CD4-positive, CD25-positive, alpha-beta regulatory T cell (primary cell): ENCODE results near the gene CEP44. TPM values are rescaled to one million over a fixed set of nuclear protein-coding genes. Genes with fewer than 3 reads are reported as not detected.

Experiments
- ATAC-seq, 2 donors: fragments of 150-1000 bp; cut with Tn5 transposase; one replicate each; pipeline ENCODE4 v1.10.0; 2021; ENCODE audit warnings: low read depth in 2 of 2, moderate number of reproducible peaks in 2 of 2, moderate library complexity in 1 of 2
- DNase-seq, 3 donors: peaks; one replicate each; pipeline versions ENCODE4 v3.0.0 to v3.0.0-alpha.2; 2012 to 2022; ENCODE audit warnings: mixed read lengths in 1 of 3
- H3K27ac ChIP-seq: one replicate; pipeline ENCODE4 v1.7.0; 2013; ENCODE audit warnings: mild to moderate bottlenecking, low read length; ENCODE audit not compliant: insufficient read depth, poor library complexity, severe bottlenecking
- H3K27me3 ChIP-seq: one replicate; pipeline ENCODE4 v1.7.0; 2013; ENCODE audit warnings: low read length; ENCODE audit not compliant: control insufficient read depth, insufficient read depth
- H3K36me3 ChIP-seq: one replicate; pipeline ENCODE4 v1.7.0; 2013; ENCODE audit warnings: mild to moderate bottlenecking, low read length, moderate library complexity; ENCODE audit not compliant: control insufficient read depth, insufficient read depth
- H3K4me1 ChIP-seq: 2 replicates; pipeline ENCODE4 v1.7.0; 2013; ENCODE audit warnings: mild to moderate bottlenecking, low read length; ENCODE audit not compliant: insufficient read depth, control insufficient read depth, poor library complexity, severe bottlenecking
- H3K4me3 ChIP-seq: one replicate; pipeline ENCODE4 v1.7.0; 2013; ENCODE audit warnings: low read depth, mild to moderate bottlenecking, low read length, moderate library complexity
- H3K9me3 ChIP-seq, 2 experiments: 1 replicate in 1 of 2; 2 replicates in 1 of 2; pipeline ENCODE4 v1.7.0; 2013; ENCODE audit warnings: low read length in 2 of 2, mild to moderate bottlenecking in 1 of 2, moderate library complexity in 1 of 2; ENCODE audit not compliant: control insufficient read depth in 2 of 2
- H3K27ac Mint-ChIP-seq, 3 donors: one replicate each; pipeline ENCODE4 v1.8.0; 2020 to 2022; ENCODE audit warnings: mild to moderate bottlenecking in 3 of 3, mixed read lengths in 3 of 3, moderate library complexity in 2 of 3
- H3K27me3 Mint-ChIP-seq: one replicate; pipeline ENCODE4 v1.8.0; 2022; ENCODE audit warnings: mild to moderate bottlenecking, mixed read lengths
- H3K36me3 Mint-ChIP-seq: one replicate; pipeline ENCODE4 v1.8.0; 2020; ENCODE audit warnings: mixed read lengths
- H3K4me1 Mint-ChIP-seq, 4 donors: one replicate each; pipeline ENCODE4 v1.8.0; 2020 to 2022; ENCODE audit warnings: mixed read lengths in 4 of 4, mild to moderate bottlenecking in 1 of 4
- H3K4me3 Mint-ChIP-seq, 4 donors: one replicate each; pipeline ENCODE4 v1.8.0; 2020 to 2022; ENCODE audit warnings: mild to moderate bottlenecking in 4 of 4, mixed read lengths in 4 of 4, moderate library complexity in 3 of 4
- H3K9me3 Mint-ChIP-seq, 7 donors: one replicate each; pipeline ENCODE4 v1.8.0; 2020 to 2022; ENCODE audit warnings: mixed read lengths in 7 of 7, mild to moderate bottlenecking in 3 of 7, moderate library complexity in 2 of 7
- polyA plus RNA-seq, 4 donors: library from polyadenylated mRNA; unstranded; fragments of 300-500 nt; fragmentation: Illumina TruSeq; gene quantifications; one replicate each; pipeline ENCODE4 v1.2.3, GENCODE V29; 2021
- total RNA-seq: library from RNA; stranded (reverse); gene quantifications from one replicate; pipeline ENCODE4 v1.2.3, GENCODE V29; 2022

Gene CEP44, protein sequence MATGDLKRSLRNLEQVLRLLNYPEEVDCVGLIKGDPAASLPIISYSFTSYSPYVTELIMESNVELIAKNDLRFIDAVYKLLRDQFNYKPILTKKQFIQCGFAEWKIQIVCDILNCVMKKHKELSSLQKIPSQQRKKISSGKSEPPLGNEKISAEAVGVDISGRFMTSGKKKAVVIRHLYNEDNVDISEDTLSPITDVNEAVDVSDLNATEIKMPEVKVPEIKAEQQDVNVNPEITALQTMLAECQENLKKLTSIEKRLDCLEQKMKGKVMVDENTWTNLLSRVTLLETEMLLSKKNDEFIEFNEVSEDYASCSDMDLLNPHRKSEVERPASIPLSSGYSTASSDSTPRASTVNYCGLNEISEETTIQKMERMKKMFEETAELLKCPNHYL
- total RNA-seq (32.2 TPM), polyA plus RNA-seq (10 to 100 TPM in 3 of 4 donors, 1 to 10 TPM in 1; 8.8 to 15.9 (median 13.1) TPM)

DNA sequence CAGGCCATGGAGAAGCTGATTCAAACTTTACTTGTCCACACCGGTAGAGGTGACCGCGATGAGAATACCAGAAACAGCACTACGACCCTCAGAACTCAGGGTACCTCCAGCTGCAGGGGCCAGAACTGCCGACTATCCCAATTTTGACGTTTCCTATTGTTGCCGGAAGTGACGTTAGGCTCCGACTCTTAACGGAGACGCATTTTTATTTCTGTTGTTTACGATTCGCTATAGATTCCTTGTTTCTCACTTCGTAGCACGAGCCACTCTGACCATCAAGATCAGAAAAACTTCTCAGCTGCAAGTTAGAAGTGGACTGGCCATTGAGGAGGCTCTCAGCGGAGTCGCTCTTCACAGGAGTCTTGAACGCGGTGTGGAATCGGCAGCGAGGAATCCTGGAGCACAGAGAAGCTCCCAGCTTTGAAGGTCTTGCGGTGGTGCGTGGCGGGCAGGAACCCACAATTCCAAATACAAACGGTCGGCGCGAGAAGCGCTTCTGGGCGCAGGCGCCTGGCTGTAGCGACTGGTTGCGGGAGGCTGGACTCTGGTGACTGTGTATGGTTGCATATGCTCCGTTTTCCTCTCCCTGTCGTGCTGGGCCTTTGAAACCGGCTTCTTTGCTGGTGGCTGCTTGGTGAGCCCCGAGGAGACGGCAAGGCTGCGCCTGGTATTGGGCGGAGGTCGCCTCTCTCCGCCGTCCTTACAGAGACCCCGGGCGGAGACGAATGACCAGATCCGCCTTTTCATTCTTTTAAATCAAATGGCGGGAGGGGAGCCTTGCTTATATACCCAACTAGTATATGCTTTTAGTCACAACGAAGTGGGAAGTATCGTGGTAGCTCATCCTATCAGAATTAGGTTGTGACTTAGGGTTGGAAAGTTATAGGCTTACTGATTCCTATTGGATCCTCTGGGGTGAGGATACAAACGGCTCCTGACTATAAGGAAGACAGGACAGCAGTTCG, at the start of gene CEP44, which contains the start of gene FBXO8:
Gene CEP44 (plus strand): TSS at position 405 of the 965 bp plus-strand sequence. CDS start 15,211 bp downstream, outside the sequence.
Gene FBXO8 (minus strand): TSS at position 161 of the 965 bp plus-strand sequence. CDS start 20,575 bp downstream, outside the sequence.
- Mint-ChIP-seq H3K27ac (peak within 1 kb of the TSS; percentile 99 to 100 (median 100)), H3K9me3 (peaks cover 0 to 7% (median 0%) of the 10 kb centered on the region in 7 donors), H3K27me3 (no peaks in the 10 kb centered on the region), H3K36me3 (peaks cover 20% of the 10 kb centered on the region), H3K4me3 (peak within 1 kb of the TSS; percentile 93 to 100 (median 98)), H3K4me1 (peaks cover 18 to 80% (median 66%) of the 10 kb centered on the region in 4 donors)
- ATAC-seq (peak; percentile 58 to 60), DNase-seq (peak; percentile 61 to 87 (median 83))
- Histone ChIP-seq H3K9me3 (no peaks in the 10 kb centered on the region), H3K36me3 (no peaks in the 10 kb centered on the region), H3K4me3 (peak within 1 kb of the TSS; percentile 98), H3K27ac (peak within 1 kb of the TSS; percentile 98), H3K4me1 (peaks cover 19% of the 10 kb centered on the region), H3K27me3 (no peaks in the 10 kb centered on the region)

- no peak for ATAC-seq
- Mint-ChIP-seq H3K36me3 (peaks cover 15% of the 10 kb centered on the region), H3K27ac (no peak overlapping the region), H3K4me1 (peaks cover 0 to 5% (median 0%) of the 10 kb centered on the region in 4 donors), H3K9me3 (no peaks in the 10 kb centered on the region), H3K27me3 (no peaks in the 10 kb centered on the region), H3K4me3 (no peak overlapping the region)
- DNase-seq: no peak
- H3K27me3 ChIP-seq: no peaks in the 10 kb centered on the region
- no peak overlapping the region for H3K4me3 ChIP-seq
- H3K4me1 ChIP-seq: no peaks in the 10 kb centered on the region
- H3K27ac ChIP-seq: no peak overlapping the region
- peaks cover 28% of the 10 kb centered on the region for H3K36me3 ChIP-seq
- H3K9me3 ChIP-seq: no peaks in the 10 kb centered on the region
These were observed 47.4 kb upstream of the CEP44 start for GRCh38 chr4:174236359-174236758.

GRCh38 chr4:174241162-174241561, 42.5 kb upstream of the CEP44 start:
- Mint-ChIP-seq H3K36me3 (peaks cover 16% of the 10 kb centered on the region), H3K4me1 (peaks cover 0 to 14% (median 6%) of the 10 kb centered on the region in 4 donors), H3K27ac (no peak overlapping the region), H3K4me3 (no peak overlapping the region), H3K27me3 (no peaks in the 10 kb centered on the region), H3K9me3 (no peaks in the 10 kb centered on the region)
- no peaks in the 10 kb centered on the region for H3K27me3 ChIP-seq
- H3K4me1 ChIP-seq: no peaks in the 10 kb centered on the region
- DNase-seq (no peak), ATAC-seq (no peak)
- no peaks in the 10 kb centered on the region for H3K9me3 ChIP-seq
- H3K4me3 ChIP-seq: no peak overlapping the region
- H3K36me3 ChIP-seq: peaks cover 28% of the 10 kb centered on the region
- no peak overlapping the region for H3K27ac ChIP-seq

DNA sequence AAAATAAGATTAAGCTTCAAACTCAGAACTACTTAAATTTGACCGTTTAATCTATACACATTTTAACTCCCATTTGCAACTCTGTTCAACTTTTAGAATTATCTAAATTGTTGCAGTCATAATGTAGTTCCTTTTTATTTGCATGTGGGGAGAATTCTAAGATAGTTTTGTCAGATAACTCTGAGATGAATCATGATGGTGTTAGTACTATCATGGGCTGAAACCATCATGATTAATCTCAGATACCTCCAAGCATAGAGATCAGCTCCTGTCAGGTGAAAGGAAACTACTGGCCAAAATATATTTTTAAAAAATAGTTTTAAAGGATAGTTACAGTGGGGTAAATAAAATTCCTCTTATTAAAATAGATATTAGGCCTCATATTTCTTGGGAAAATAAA, 39.3 kb upstream of the CEP44 start:
- H3K9me3 ChIP-seq: no peaks in the 10 kb centered on the region
- Mint-ChIP-seq H3K36me3 (peaks cover 13% of the 10 kb centered on the region), H3K27me3 (no peaks in the 10 kb centered on the region), H3K4me3 (no peak overlapping the region), H3K27ac (no peak overlapping the region), H3K9me3 (no peaks in the 10 kb centered on the region), H3K4me1 (peaks cover 0 to 17% (median 14%) of the 10 kb centered on the region in 4 donors)
- peaks cover 11% of the 10 kb centered on the region for H3K36me3 ChIP-seq
- ATAC-seq: no peak
- H3K27me3 ChIP-seq: no peaks in the 10 kb centered on the region
- no peaks in the 10 kb centered on the region for H3K4me1 ChIP-seq
- H3K4me3 ChIP-seq: no peak overlapping the region
- H3K27ac ChIP-seq: no peak overlapping the region
- DNase-seq: no peak

GRCh38 chr4:174245714-174246113, 38.0 kb upstream of the CEP44 start:
- Histone ChIP-seq H3K4me3 (no peak overlapping the region), H3K27ac (no peak overlapping the region), H3K36me3 (peaks cover 3% of the 10 kb centered on the region), H3K9me3 (no peaks in the 10 kb centered on the region), H3K4me1 (no peaks in the 10 kb centered on the region), H3K27me3 (no peaks in the 10 kb centered on the region)
- Mint-ChIP-seq H3K4me3 (no peak overlapping the region), H3K36me3 (peaks cover 15% of the 10 kb centered on the region), H3K27ac (peak overlapping the region in 1 of 3 donors; percentile 91), H3K4me1 (peaks cover 0 to 22% (median 16%) of the 10 kb centered on the region in 4 donors), H3K9me3 (no peaks in the 10 kb centered on the region), H3K27me3 (no peaks in the 10 kb centered on the region)
- no peak for DNase-seq
- no peak for ATAC-seq

DNA sequence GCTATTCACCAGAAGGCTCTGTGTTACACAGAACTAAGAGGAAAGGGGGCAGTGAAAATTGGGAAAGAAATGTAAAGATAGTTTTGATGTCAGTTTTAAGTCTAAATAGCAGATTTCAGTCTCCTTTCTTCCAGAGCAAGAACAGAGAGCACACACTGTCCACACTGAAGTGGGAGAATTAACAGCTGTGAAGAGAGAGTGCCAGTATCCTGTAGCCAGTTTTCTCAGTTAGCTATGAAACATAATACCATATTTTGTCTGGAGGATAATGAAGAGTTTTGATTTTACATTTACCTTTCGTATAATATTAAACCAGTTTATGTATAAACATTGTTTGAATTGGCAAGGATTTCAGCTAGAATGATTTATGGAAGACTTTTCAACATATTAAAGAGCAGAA, 35.3 kb upstream of the CEP44 start:
- Histone ChIP-seq H3K36me3 (no peaks in the 10 kb centered on the region), H3K4me1 (no peaks in the 10 kb centered on the region), H3K9me3 (no peaks in the 10 kb centered on the region), H3K27me3 (no peaks in the 10 kb centered on the region), H3K27ac (no peak overlapping the region), H3K4me3 (no peak overlapping the region)
- ATAC-seq (no peak), DNase-seq (no peak)
- Mint-ChIP-seq H3K27ac (no peak overlapping the region), H3K4me1 (peaks cover 2 to 22% (median 14%) of the 10 kb centered on the region in 4 donors), H3K9me3 (no peaks in the 10 kb centered on the region), H3K27me3 (no peaks in the 10 kb centered on the region), H3K4me3 (no peak overlapping the region), H3K36me3 (peaks cover 11% of the 10 kb centered on the region)

- Histone ChIP-seq H3K27ac (no peak overlapping the region), H3K36me3 (peaks cover 7% of the 10 kb centered on the region), H3K4me3 (no peak overlapping the region), H3K9me3 (no peaks in the 10 kb centered on the region), H3K4me1 (no peaks in the 10 kb centered on the region), H3K27me3 (no peaks in the 10 kb centered on the region)
- no peak overlapping the region for H3K4me3 Mint-ChIP-seq
- ATAC-seq: no peak
- peaks cover 23% of the 10 kb centered on the region for H3K36me3 Mint-ChIP-seq
- H3K9me3 Mint-ChIP-seq: no peaks in the 10 kb centered on the region
- no peak overlapping the region for H3K27ac Mint-ChIP-seq
- peaks cover 5 to 9% (median 7%) of the 10 kb centered on the region in 4 donors for H3K4me1 Mint-ChIP-seq
- no peaks in the 10 kb centered on the region for H3K27me3 Mint-ChIP-seq
- no peak for DNase-seq
These were observed 31.3 kb upstream of the CEP44 start for GRCh38 chr4:174252412-174252811.
